Karpas-422 (cell line): Measurements from ENCODE around the gene KDM2A. TPM values are rescaled to one million over a fixed set of nuclear protein-coding genes. Genes with fewer than 3 reads are reported as not detected.

Experiments
- DNase-seq: peaks from one replicate; pipeline ENCODE4 v3.0.0-alpha.2; 2015
- H2AFZ ChIP-seq: fragments of 200-600 bp; sonication (generic); 2 replicates; pipeline ENCODE4 v1.6.1; 2014; ENCODE audit warnings: antibody characterized with exemption, low read length, mixed read lengths
- H3K27ac ChIP-seq: fragments of 200-600 bp; sonication (generic); 2 replicates; pipeline ENCODE4 v1.5.1; 2014; ENCODE audit warnings: mild to moderate bottlenecking, low read length, moderate library complexity
- H3K27me3 ChIP-seq: fragments of 200-600 bp; sonication (generic); 2 replicates; pipeline ENCODE4 v1.6.1; 2014; ENCODE audit warnings: low read length, mixed read lengths
- H3K36me3 ChIP-seq: fragments of 200-600 bp; sonication (generic); 2 replicates; pipeline ENCODE4 v1.6.1; 2014; ENCODE audit warnings: low read length, mixed read lengths; ENCODE audit not compliant: insufficient read depth
- H3K4me1 ChIP-seq: fragments of 200-600 bp; sonication (generic); 2 replicates; pipeline ENCODE4 v1.6.1; 2014; ENCODE audit warnings: mild to moderate bottlenecking, low read length, mixed read lengths
- H3K4me2 ChIP-seq: fragments of 200-600 bp; sonication (generic); 2 replicates; pipeline ENCODE4 v1.6.1; 2014; ENCODE audit warnings: low read length, low read depth, mild to moderate bottlenecking; ENCODE audit not compliant: poor library complexity, severe bottlenecking
- H3K4me3 ChIP-seq: fragments of 200-600 bp; sonication (generic); 2 replicates; pipeline ENCODE4 v1.5.1; 2014; ENCODE audit warnings: mild to moderate bottlenecking, antibody characterized with exemption, low read length, mixed read lengths
- H3K79me2 ChIP-seq: fragments of 200-600 bp; sonication (generic); 2 replicates; pipeline ENCODE4 v1.6.1; 2014; ENCODE audit warnings: mild to moderate bottlenecking, low read length, mixed read lengths
- H3K9ac ChIP-seq: fragments of 200-600 bp; sonication (generic); 2 replicates; pipeline ENCODE4 v1.6.0; 2014; ENCODE audit warnings: low read length
- H3K9me2 ChIP-seq: fragments of 200-600 bp; sonication (generic), shearing (Covaris generic); replicated peaks from 2 replicates; pipeline ENCODE4 v1.6.0; 2014; ENCODE audit warnings: mild to moderate bottlenecking, low read length, moderate library complexity; ENCODE audit not compliant: insufficient read depth
- H3K9me3 ChIP-seq: fragments of 300-700, 200-600 bp; sonication (generic); 2 replicates; pipeline ENCODE4 v1.6.1; 2014; ENCODE audit warnings: low read length, mixed read lengths
- H4K20me1 ChIP-seq: fragments of 200-600 bp; sonication (generic); 2 replicates; pipeline ENCODE4 v1.6.1; 2014; ENCODE audit warnings: mild to moderate bottlenecking, antibody characterized with exemption, low read length, low read depth; ENCODE audit not compliant: insufficient read depth
- total RNA-seq: library from RNA; depleted of rRNA; stranded (reverse); fragments of >200 nt; shearing (Covaris generic); gene quantifications from 2 replicates; pipeline ENCODE4 v1.2.3, GENCODE V29; 2014; ENCODE audit warnings: low replicate concordance

The KDM2A gene
- total RNA-seq, 1 experiment from 2014 or later: 55.8 TPM

DNA sequence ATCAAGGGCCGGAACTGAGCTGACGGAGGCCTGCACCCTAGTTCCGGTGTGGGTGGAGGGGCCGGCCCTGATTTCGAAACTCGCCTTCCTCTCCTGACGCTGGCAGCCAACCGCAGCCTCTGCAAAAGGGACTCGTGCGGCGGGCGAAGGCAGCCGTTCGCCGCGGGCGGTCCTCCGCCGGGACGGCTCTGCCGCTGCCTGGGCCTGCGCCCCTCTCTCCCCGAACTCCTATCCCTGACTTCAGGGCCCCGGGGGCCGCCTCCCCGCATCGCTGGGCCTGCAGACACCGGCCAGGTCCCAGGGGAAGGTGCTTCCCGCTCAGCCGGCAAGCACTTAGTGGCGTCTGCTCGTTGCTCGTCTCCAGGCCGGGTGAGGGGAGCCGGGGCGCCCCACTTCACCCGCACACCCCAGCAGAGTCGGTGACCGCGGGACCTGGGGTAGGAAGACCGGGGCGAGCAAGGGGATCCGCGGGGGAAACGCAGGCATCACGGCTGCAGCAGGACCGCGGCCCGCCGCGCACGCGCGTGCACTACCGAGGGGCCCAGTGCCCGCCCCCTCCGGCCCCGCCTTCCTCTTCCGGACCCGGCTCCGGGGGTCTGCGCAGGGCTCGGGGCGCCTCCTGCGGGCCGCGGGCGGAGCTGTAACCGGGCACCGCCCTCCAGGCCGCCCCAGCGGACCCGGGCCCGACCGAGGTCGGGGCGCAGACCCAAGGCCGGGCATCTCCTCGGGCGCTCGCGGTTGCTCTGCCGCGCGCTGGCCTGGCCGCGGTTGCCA, 169.6 kb downstream of the KDM2A start:
- Histone ChIP-seq H2AFZ (no peak overlapping the region), H3K79me2 (peaks cover 30% of the 10 kb centered on the region), H3K9me3 (no peaks in the 10 kb centered on the region), H3K4me1 (peaks cover 39% of the 10 kb centered on the region), H3K9me2 (no peaks in the 10 kb centered on the region), H3K27me3 (no peaks in the 10 kb centered on the region), H4K20me1 (no peaks in the 10 kb centered on the region), H3K4me2 (peak overlapping the region; percentile 99), H3K4me3 (peak overlapping the region; percentile 96), H3K9ac (peak overlapping the region; percentile 100), H3K36me3 (peaks cover 28% of the 10 kb centered on the region), H3K27ac (peak overlapping the region; percentile 100)
- peak; percentile 98 for DNase-seq

DNA sequence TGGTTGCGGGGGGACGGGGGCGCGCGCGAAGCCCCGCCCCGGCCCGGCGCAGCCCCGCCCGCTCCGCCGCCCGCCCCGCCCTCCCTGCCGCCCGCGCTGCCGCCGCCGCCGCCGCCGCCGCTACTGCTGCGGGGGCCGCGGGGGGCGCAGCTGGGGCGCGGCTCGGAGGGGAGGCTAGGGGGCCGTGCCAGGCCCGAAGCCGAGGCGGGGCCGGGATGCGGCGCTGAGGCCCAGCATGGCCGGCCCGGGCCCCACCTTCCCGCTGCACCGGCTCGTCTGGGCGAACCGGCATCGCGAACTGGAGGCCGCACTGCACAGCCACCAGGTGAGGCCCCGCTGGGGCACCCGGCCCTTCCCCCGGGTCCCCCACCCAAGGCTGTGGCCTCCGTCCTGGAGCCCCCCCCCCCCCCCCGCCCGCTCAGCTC, 170.2 kb downstream of the KDM2A start, which contains the start of gene ANKRD13D:
TSS of gene ANKRD13D (plus strand) at position 78 of the 425 bp plus-strand sequence. CDS start at position 236, 158 bp downstream.
- H3K9me3 ChIP-seq: peaks cover 4% of the 10 kb centered on the region; the same call in 1 of the 2 replicates
- peak within 1 kb of the TSS; percentile 99 for H3K4me2 ChIP-seq
- H3K27ac ChIP-seq: peak within 1 kb of the TSS; percentile 100
- DNase-seq: no peak
- H3K27me3 ChIP-seq: no peaks in the 10 kb centered on the region
- H3K79me2 ChIP-seq: peaks cover 35% of the 10 kb centered on the region
- peak within 1 kb of the TSS; percentile 100 for H3K9ac ChIP-seq
- H4K20me1 ChIP-seq: no peaks in the 10 kb centered on the region
- H3K4me1 ChIP-seq: peaks cover 39% of the 10 kb centered on the region
- peak within 1 kb of the TSS; percentile 98 for H3K4me3 ChIP-seq
- H3K9me2 ChIP-seq: no peaks in the 10 kb centered on the region
- peaks cover 34% of the 10 kb centered on the region for H3K36me3 ChIP-seq
- H2AFZ ChIP-seq: no peak within 1 kb of the TSS

DNA sequence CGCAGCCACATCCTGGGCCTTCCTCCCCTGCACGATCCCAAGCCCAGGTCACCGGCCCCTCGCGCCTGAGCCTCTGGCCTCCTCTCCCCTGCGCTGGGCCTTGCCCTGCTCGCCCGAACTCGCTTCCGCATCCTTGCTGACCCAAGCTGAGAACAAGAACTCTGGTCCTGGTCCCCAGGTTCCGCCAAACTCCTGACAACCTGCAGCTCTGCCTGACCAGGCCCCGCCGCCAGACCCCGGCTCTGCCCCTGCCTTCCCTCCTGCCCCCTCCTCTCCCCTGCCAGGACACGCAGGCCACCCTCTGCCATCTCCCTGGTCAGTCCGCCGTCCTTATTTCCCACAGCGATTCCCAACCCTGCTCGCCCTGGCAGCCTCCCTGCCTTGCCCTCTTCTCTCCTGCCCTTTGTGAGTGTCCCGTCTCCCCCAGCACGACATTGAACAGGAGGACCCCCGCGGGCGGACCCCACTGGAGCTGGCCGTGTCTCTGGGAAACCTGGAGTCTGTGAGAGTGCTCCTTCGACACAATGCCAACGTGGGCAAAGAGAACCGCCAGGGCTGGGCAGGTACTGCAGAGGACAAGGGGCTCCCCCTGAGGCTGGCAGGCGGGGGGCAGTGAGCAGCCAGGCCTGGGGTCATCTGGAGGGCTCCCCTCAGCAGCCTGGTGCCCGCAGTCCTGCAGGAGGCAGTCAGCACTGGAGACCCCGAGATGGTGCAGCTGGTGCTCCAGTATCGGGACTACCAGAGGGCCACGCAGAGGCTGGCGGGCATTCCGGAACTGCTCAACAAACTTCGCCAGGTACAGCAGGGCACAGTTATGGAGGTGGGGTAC, 170.8 kb downstream of the KDM2A start:
- Histone ChIP-seq H3K27me3 (no peaks in the 10 kb centered on the region), H3K9me3 (peaks cover 4% of the 10 kb centered on the region; the same call in 1 of the 2 replicates), H3K27ac (peak overlapping the region; percentile 77), H2AFZ (no peak overlapping the region), H4K20me1 (no peaks in the 10 kb centered on the region), H3K4me2 (peak overlapping the region; percentile 98), H3K79me2 (peaks cover 41% of the 10 kb centered on the region), H3K4me1 (peaks cover 39% of the 10 kb centered on the region), H3K4me3 (peak overlapping the region; percentile 98), H3K9ac (peak overlapping the region; percentile 99), H3K36me3 (peaks cover 41% of the 10 kb centered on the region), H3K9me2 (no peaks in the 10 kb centered on the region)
- no peak for DNase-seq

DNA sequence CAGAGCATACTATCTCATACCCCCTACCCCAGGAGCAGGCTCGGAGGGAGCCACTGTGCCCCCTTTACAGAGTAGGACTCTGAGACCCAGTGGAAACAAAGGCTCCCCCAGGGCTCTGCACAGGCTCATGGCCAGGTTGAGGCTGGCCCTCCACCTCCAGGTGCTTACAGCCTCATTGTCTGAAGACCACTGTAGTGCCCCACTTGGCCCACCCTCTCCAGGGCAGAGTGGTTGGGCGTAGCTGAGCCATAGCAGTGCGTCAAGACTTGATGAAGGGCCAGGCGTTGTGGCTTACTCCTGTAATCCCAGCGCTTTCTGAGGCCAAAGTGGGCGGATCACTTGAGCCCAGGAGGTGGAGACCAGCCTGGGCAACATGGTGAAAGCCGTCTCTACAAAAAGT, 171.7 kb downstream of the KDM2A start:
- H3K4me3 ChIP-seq: no peak overlapping the region
- H3K4me1 ChIP-seq: peaks cover 39% of the 10 kb centered on the region
- no peaks in the 10 kb centered on the region for H3K9me2 ChIP-seq
- H2AFZ ChIP-seq: no peak overlapping the region
- no peaks in the 10 kb centered on the region for H4K20me1 ChIP-seq
- peaks cover 50% of the 10 kb centered on the region for H3K36me3 ChIP-seq
- no peak overlapping the region for H3K9ac ChIP-seq
- H3K4me2 ChIP-seq: no peak overlapping the region
- peaks cover 42% of the 10 kb centered on the region for H3K79me2 ChIP-seq
- H3K27me3 ChIP-seq: no peaks in the 10 kb centered on the region
- H3K9me3 ChIP-seq: peaks cover 4% of the 10 kb centered on the region; the same call in 1 of the 2 replicates
- no peak for DNase-seq
- H3K27ac ChIP-seq: no peak overlapping the region

DNA sequence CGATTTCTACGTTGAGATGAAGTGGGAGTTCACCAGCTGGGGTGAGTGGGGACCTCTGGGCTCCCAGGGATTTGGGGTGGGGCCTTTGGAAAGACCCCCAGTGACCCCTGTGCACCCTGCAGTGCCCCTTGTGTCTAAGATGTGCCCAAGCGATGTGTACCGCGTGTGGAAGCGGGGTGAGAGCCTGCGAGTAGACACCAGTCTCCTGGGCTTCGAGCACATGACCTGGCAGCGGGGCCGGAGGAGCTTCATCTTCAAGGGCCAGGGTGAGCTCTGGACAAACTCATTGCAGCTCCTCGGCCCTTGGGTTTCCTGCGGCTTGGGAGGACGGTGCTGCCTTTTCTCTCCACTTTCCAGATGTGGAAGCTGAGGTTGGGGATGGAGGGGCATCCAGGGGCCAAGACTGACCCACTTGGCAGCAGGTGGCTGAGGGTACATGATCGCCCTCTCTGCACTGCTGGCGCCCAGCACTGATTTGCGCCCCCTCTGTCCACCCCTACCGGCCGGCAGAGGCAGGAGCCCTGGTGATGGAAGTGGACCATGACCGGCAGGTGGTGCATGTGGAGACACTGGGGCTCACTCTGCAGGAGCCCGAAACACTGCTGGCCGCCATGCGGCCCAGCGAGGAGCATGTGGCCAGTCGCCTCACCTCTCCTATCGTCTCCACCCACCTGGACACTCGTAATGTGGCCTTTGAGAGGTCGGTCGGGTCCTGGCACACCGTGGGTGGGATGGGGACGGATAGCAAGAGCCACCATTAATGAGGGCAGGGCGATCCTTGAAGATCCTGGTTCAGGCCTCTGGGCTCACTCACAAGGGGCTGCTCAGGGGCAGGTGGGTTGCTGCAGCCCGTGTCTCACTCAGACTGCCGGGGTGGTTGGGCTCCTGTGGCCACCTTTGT, 172.7 kb downstream of the KDM2A start:
- Histone ChIP-seq H3K9me3 (peaks cover 4% of the 10 kb centered on the region; the same call in 1 of the 2 replicates), H3K27ac (no peak overlapping the region), H3K36me3 (peaks cover 59% of the 10 kb centered on the region), H3K4me1 (peaks cover 31% of the 10 kb centered on the region), H3K4me2 (no peak overlapping the region), H3K9ac (no peak overlapping the region), H3K27me3 (no peaks in the 10 kb centered on the region), H3K79me2 (peaks cover 42% of the 10 kb centered on the region), H2AFZ (no peak overlapping the region), H3K4me3 (no peak overlapping the region), H4K20me1 (no peaks in the 10 kb centered on the region), H3K9me2 (no peaks in the 10 kb centered on the region)
- no peak for DNase-seq

DNA sequence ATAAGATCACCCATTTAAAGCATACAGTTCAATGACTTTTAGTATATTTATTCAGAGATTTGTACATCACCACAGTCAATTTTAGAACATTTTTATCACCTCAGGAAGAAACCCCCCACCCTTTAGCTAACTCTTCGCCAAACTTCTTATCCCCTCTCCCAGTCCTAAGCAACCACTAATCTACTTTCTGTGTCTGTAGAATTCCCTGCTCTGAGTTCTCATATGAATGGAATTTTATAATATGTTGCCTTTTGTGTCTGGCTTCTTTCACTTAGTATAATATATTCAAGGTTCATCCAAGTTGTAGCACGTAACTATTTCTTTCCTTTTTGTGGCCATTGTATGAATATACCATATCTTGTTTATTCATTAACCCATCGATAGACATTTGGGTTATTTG, 173.6 kb downstream of the KDM2A start:
- no peak overlapping the region for H3K4me2 ChIP-seq
- H3K79me2 ChIP-seq: peaks cover 42% of the 10 kb centered on the region
- peaks cover 60% of the 10 kb centered on the region for H3K36me3 ChIP-seq
- H3K27ac ChIP-seq: no peak overlapping the region
- no peaks in the 10 kb centered on the region for H3K27me3 ChIP-seq
- no peak overlapping the region for H2AFZ ChIP-seq
- no peak overlapping the region for H3K9ac ChIP-seq
- no peaks in the 10 kb centered on the region for H3K9me2 ChIP-seq
- H3K4me3 ChIP-seq: no peak overlapping the region
- H3K9me3 ChIP-seq: peaks cover 4% of the 10 kb centered on the region; the same call in 1 of the 2 replicates
- peaks cover 21% of the 10 kb centered on the region for H3K4me1 ChIP-seq
- no peak for DNase-seq
- no peaks in the 10 kb centered on the region for H4K20me1 ChIP-seq

DNA sequence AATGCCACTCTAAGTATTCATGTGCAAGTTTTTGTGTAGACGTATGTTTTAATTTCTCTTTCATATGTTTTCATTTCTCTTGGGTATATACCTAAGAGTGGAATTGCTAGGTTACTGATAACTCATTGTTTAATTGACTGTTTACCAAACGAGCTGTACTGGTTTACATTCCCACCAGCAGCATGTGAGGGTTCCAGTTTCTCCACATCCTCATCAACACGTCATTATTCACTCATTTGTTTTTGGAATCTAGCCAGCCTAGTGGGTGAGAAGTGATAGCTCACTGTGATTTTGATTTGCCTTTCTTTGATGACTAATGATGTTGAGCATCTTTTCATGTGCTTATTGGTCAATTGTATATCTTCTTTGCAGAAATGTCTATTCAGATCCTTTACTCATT, 174.0 kb downstream of the KDM2A start:
- Histone ChIP-seq H2AFZ (no peak overlapping the region), H3K4me2 (no peak overlapping the region), H3K79me2 (peaks cover 42% of the 10 kb centered on the region), H3K4me3 (no peak overlapping the region), H3K9ac (no peak overlapping the region), H3K9me3 (peaks cover 4% of the 10 kb centered on the region; the same call in 1 of the 2 replicates), H3K9me2 (no peaks in the 10 kb centered on the region), H3K27me3 (no peaks in the 10 kb centered on the region), H3K4me1 (peaks cover 17% of the 10 kb centered on the region), H4K20me1 (no peaks in the 10 kb centered on the region), H3K27ac (no peak overlapping the region), H3K36me3 (peaks cover 60% of the 10 kb centered on the region)
- DNase-seq: no peak
